Activated naive CD8-positive, alpha-beta T cell treated with anti-CD3 and anti-CD28 coated beads, Interleukin-2, amount 10 ng/mL, durations not matched to agents 7 days and 5 days (primary cell): Measurements from ENCODE around the gene RGS3. TPM values are rescaled to one million over a fixed set of nuclear protein-coding genes. Genes with fewer than 3 reads are reported as not detected.

Experiments
- ATAC-seq: fragments of 150-1000 bp; cut with Tn5 transposase; one replicate; pipeline ENCODE4 v1.10.0; 2021; ENCODE audit warnings: low read depth, moderate library complexity
- POLR2A ChIA-PET: fragments of 350-600 bp; sonication (Branson Sonifier 250); formaldehyde crosslinking; loops from one replicate; lab custom pipeline; 2021; ENCODE audit warnings: antibody characterized with exemption; lab: Charles Lee
- DNase-seq: peaks from one replicate; pipeline ENCODE4 v3.0.0; 2021
- H3K27ac Mint-ChIP-seq: one replicate; pipeline ENCODE4 v1.8.0; 2022; ENCODE audit warnings: mild to moderate bottlenecking, mixed read lengths
- H3K27me3 Mint-ChIP-seq: one replicate; pipeline ENCODE4 v1.8.0; 2022; ENCODE audit warnings: mild to moderate bottlenecking, moderate library complexity, mixed read lengths
- H3K36me3 Mint-ChIP-seq: one replicate; pipeline ENCODE4 v1.8.0; 2021; ENCODE audit warnings: mild to moderate bottlenecking, mixed read lengths
- H3K4me1 Mint-ChIP-seq: one replicate; pipeline ENCODE4 v1.8.0; 2021; ENCODE audit warnings: mixed read lengths
- H3K4me3 Mint-ChIP-seq: one replicate; pipeline ENCODE4 v1.8.0; 2022; ENCODE audit warnings: mild to moderate bottlenecking, moderate library complexity, mixed read lengths
- H3K9me3 Mint-ChIP-seq: one replicate; pipeline ENCODE4 v1.8.0; 2021; ENCODE audit warnings: mixed read lengths
- total RNA-seq, 2 experiments: library from RNA; stranded (reverse); gene quantifications; one replicate each; pipeline ENCODE4 v1.2.3, GENCODE V29; 2021

The RGS3 gene
- total RNA-seq, 2 experiments from 2014 or later, result 63.2 to 65.5 TPM

DNA sequence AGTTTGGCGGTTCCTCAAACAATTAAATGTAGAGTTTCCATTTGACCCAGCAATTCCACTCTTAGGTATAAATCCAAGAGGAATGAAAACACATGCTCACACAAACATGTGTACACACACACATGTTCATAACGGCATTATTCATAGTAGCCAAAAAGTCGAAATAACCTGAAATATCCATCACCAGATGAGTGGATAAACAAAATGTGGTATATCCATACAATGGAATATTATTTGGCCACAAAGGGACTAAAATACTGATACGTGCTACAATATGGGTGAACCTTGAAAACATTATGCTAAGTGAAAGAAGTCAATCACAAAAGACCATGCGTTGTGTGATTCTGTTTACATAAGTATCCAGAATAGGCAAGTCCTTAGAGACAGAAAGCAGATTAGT is 8.7 kb downstream of the RGS3 start:
- POLR2A ChIA-PET, result no interaction called here
- Mint-ChIP-seq H3K27ac (no peak overlapping the region), H3K9me3 (peaks cover 5% of the 10 kb centered on the region), H3K27me3 (peaks cover 2% of the 10 kb centered on the region), H3K4me3 (no peak overlapping the region), H3K36me3 (peaks cover 4% of the 10 kb centered on the region), H3K4me1 (peaks cover 2% of the 10 kb centered on the region)
- ATAC-seq (no peak), DNase-seq (no peak)

DNA sequence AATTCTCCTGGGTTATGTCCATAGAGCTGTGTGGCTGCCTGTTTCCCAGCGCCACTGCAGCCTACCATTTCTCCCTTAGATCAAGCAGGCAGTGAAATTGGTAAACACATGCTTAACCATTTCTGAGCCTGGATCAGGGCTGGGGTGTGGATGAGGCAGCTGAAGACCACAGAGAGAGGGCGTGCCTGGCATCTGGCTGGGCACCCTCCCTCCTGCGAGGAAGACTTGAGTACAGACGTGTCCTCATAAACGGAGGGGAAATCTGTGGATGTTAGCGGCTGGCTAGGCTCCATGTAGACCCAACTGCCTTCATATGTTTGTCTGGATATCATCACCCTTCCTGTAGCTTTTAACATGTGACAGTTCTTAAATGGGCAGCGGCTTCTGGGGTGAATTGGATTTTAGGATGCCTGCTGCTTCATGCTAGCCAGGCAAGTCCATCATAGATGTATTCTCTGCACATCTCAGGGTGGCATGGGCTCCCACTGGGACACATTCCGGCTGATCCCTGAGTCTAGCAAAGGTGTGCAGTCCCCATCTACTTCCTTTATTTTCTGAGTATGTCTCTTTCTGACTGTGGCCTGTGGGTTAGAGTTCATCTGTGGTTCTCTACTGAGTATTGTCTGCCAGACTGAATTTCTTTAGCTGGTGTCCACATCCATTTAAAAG is 11.0 kb downstream of the RGS3 start:
- no peak overlapping the region for H3K27ac Mint-ChIP-seq
- no peaks in the 10 kb centered on the region for H3K9me3 Mint-ChIP-seq
- H3K36me3 Mint-ChIP-seq, result peaks cover 1% of the 10 kb centered on the region
- no peak overlapping the region for H3K4me3 Mint-ChIP-seq
- peaks cover 9% of the 10 kb centered on the region for H3K27me3 Mint-ChIP-seq
- DNase-seq, result no peak
- no peak for ATAC-seq
- H3K4me1 Mint-ChIP-seq, result peaks cover 18% of the 10 kb centered on the region
- POLR2A ChIA-PET, result no interaction called here

DNA sequence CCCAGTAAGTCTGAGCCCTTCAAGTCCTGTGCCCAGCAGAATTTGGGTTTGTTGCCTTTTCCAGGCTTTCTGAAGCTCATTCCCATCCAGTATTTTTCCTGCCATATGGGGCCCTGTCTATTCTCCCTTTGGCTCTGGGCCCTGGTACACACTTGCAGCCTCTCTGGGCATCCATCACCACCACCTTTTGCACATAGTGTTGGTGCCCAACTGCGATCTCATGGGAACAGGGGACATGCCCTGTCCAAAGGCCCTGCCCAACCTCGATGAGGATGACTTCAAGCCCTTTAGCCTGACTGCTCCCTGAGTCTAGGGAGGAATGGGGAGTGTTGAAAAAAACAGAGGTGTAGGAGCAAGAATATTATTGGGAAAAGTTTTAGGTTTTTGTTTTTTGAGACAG is 11.5 kb downstream of the RGS3 start:
- H3K27me3 Mint-ChIP-seq, result peaks cover 9% of the 10 kb centered on the region
- ATAC-seq, result no peak
- H3K27ac Mint-ChIP-seq, result no peak overlapping the region
- H3K4me1 Mint-ChIP-seq, result peaks cover 23% of the 10 kb centered on the region
- no peak overlapping the region for H3K4me3 Mint-ChIP-seq
- H3K9me3 Mint-ChIP-seq, result no peaks in the 10 kb centered on the region
- POLR2A ChIA-PET, result interaction anchor here (0.5 kb wide), 1 partner anchor 15 kb away, joined by 3 read pairs; no protein-coding TSS in a partner anchor
- peaks cover 1% of the 10 kb centered on the region for H3K36me3 Mint-ChIP-seq
- DNase-seq, result no peak

DNA sequence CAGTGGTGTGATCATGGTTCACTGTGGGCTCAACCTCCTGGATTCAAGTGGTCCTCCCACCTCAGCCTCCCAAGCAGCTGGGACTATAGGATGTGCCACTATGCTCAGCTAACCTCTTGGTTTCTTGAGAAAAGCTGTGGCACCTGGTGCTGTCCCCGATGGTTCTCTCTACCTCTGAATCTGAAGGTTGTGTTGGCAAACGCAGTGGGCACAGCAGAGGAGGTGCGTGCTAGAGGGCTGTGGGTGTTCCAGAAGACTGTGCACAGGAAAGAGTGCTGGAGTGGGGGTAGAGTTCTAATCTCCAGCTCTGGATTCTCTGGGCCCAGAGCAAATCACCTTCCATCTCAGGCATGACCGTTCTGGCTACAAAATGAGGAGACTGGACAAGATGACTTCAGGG is 12.5 kb downstream of the RGS3 start:
- Mint-ChIP-seq H3K4me3 (no peak overlapping the region), H3K36me3 (no peaks in the 10 kb centered on the region), H3K4me1 (peaks cover 23% of the 10 kb centered on the region), H3K9me3 (no peaks in the 10 kb centered on the region), H3K27ac (no peak overlapping the region), H3K27me3 (peaks cover 9% of the 10 kb centered on the region)
- DNase-seq (no peak), ATAC-seq (no peak)
- POLR2A ChIA-PET, result no interaction called here

DNA sequence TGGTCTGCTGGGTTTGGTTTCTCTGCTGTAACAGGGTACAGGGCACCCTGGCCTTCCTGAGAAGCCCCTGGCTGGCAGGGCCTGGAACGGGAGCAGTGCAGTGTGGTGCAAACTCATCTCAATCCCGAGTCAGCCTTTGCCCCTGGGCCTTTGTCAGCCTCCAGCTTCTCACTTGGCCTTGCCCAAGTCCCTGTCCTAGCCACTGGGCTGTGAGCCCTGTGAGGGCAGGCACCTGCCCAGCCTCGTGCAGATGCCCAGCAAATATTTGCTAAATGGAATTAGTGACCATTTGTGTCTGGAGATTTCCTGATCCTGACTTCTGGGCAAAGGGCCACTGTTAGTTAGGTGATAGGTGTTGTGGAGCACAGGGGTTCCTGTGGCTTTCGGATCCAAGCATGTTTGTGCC is 13.0 kb downstream of the RGS3 start:
- ATAC-seq, result no peak
- no peak overlapping the region for H3K4me3 Mint-ChIP-seq
- peaks cover 7% of the 10 kb centered on the region for H3K27me3 Mint-ChIP-seq
- POLR2A ChIA-PET, result no interaction called here
- H3K9me3 Mint-ChIP-seq, result no peaks in the 10 kb centered on the region
- peaks cover 24% of the 10 kb centered on the region for H3K4me1 Mint-ChIP-seq
- no peaks in the 10 kb centered on the region for H3K36me3 Mint-ChIP-seq
- no peak overlapping the region for H3K27ac Mint-ChIP-seq
- no peak for DNase-seq

DNA sequence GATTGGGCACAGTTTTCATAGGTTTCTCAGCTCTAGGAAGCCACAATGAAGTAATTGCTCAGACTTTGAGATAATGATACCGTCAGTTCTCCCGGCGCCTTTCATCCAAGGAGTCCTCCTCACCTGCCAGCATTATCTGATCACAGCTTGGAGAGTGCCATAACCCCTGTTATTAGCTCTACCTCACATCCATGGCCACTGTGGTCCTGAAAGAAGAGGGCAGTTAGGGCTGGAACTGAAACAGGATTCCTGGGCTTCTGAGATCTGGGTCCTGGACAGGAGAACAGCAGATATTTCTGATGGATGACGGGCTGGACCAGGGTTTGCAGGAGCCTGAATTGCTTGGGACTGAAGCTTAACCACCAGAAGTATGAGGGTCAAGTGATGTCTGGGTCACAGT is 13.5 kb downstream of the RGS3 start:
- Mint-ChIP-seq H3K27me3 (peaks cover 7% of the 10 kb centered on the region), H3K27ac (no peak overlapping the region), H3K4me1 (peaks cover 24% of the 10 kb centered on the region), H3K9me3 (no peaks in the 10 kb centered on the region), H3K4me3 (no peak overlapping the region), H3K36me3 (no peaks in the 10 kb centered on the region)
- POLR2A ChIA-PET, result no interaction called here
- no peak for DNase-seq
- ATAC-seq, result no peak

DNA sequence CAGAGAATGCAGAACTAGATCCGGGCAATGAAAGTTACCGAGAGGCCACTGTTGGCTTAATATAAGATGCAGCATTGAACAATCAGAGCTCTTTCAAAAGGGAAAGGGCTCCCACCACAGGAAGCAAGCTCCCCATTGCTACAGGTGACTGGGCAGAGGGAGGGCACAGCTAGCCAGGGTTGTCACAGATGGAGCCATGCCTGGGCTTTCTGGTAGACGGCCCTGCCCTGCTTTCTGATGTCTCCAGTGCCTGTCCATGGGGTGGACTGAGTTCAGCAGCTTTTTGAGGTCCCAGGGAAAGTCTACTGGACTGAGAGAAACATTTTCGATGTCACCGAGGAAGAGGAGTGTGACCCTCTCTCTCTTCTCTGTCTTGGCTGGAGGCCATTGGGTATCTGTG is 14.1 kb downstream of the RGS3 start:
- peaks cover 24% of the 10 kb centered on the region for H3K4me1 Mint-ChIP-seq
- no peak for ATAC-seq
- no peaks in the 10 kb centered on the region for H3K36me3 Mint-ChIP-seq
- DNase-seq, result no peak
- H3K27me3 Mint-ChIP-seq, result peaks cover 7% of the 10 kb centered on the region
- H3K9me3 Mint-ChIP-seq, result no peaks in the 10 kb centered on the region
- H3K4me3 Mint-ChIP-seq, result no peak overlapping the region
- H3K27ac Mint-ChIP-seq, result no peak overlapping the region
- POLR2A ChIA-PET, result no interaction called here

DNA sequence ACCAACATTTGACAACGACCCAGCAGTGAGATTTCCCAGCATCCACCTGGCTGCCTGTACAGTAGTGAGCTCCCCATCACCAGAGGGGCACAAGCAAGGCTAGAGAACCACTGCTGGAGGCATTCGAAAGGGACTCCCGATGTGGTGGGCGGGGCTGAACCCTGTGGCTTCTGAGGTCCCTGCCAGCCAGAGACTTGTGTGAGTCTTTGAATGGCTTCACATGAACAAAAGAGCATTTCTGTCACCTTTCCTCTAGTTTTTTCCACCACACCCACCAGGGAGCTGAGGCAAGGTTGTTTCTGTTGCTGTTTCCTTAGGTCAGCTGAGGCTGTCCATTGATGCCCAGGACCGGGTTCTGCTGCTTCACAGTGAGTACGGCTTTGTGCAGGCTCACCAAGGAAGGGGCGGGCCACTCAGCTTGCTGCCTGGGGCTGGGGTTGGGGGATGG is 15.7 kb downstream of the RGS3 start:
- POLR2A ChIA-PET, result interaction anchor here (0.8 to 2.1 kb wide), 3 partner anchors 33 to 852 kb away, joined by 3 to 6 read pairs (median 6); no protein-coding TSS in a partner anchor
- H3K9me3 Mint-ChIP-seq, result no peaks in the 10 kb centered on the region
- H3K4me3 Mint-ChIP-seq, result no peak overlapping the region
- no peak overlapping the region for H3K27ac Mint-ChIP-seq
- DNase-seq, result peak; percentile 54
- H3K27me3 Mint-ChIP-seq, result peaks cover 7% of the 10 kb centered on the region
- H3K4me1 Mint-ChIP-seq, result peaks cover 24% of the 10 kb centered on the region
- ATAC-seq, result peak; percentile 66
- no peaks in the 10 kb centered on the region for H3K36me3 Mint-ChIP-seq

DNA sequence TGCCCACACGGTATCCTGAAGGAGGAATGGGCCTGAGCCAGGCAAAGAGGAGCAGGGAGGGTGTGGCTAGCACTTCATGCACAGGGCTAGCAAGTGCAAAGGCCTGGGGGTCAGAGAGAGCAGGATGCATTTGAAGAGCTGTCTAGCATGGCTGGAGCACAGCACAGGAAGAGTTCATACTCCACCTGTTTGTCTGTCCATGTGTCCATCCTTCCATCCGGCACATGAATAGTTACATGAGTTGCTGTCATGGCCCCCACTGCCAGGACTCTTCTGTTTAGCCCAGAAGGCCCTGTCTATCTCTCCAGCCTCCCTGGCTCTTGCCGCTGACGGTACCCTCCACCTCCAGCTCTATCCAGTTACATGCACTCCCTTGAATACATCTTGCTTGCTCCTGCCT is 17.1 kb downstream of the RGS3 start:
- Mint-ChIP-seq H3K4me1 (peaks cover 22% of the 10 kb centered on the region), H3K36me3 (no peaks in the 10 kb centered on the region), H3K27me3 (peaks cover 7% of the 10 kb centered on the region), H3K9me3 (no peaks in the 10 kb centered on the region), H3K27ac (peak overlapping the region; percentile 32), H3K4me3 (no peak overlapping the region)
- POLR2A ChIA-PET, result interaction anchor here (0.7 to 2.1 kb wide), 2 partner anchors 12 to 98 kb away, joined by 5 to 6 read pairs; no protein-coding TSS in a partner anchor
- ATAC-seq (no peak), DNase-seq (no peak)

DNA sequence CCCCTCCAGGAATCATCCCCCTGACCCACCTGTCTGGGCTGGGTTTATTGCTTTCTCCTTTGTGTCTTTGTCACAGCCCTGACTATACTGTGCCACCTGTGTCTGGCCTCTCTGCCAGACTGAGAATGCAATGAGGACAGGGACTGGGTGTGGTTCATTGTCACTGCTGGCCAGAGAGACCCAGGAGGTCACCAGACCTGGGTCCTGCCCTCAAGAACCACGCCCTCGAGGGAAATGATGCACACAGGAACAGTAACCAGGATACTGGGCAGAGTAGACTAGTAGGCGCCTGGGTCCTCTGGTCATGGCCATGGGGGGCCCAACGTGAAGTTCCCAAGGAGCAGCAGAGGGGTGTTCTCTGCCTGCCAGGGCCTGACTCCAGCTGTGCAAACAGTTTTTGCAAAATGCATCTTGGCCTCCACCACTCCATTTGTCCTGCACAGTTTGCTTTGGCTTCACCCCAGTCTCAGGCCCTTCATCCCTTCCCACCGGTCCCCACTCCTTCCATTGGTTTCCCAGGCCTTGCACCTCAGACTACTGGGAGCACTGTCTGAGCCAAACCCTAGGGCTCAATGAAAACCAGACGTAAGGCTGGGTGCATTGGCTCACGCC is 17.8 kb downstream of the RGS3 start:
- POLR2A ChIA-PET, result no interaction called here
- no peak for ATAC-seq
- H3K27ac Mint-ChIP-seq, result peak overlapping the region; percentile 32
- H3K36me3 Mint-ChIP-seq, result no peaks in the 10 kb centered on the region
- no peak for DNase-seq
- H3K27me3 Mint-ChIP-seq, result peaks cover 7% of the 10 kb centered on the region
- H3K4me1 Mint-ChIP-seq, result peaks cover 25% of the 10 kb centered on the region
- no peak overlapping the region for H3K4me3 Mint-ChIP-seq
- H3K9me3 Mint-ChIP-seq, result no peaks in the 10 kb centered on the region

DNA sequence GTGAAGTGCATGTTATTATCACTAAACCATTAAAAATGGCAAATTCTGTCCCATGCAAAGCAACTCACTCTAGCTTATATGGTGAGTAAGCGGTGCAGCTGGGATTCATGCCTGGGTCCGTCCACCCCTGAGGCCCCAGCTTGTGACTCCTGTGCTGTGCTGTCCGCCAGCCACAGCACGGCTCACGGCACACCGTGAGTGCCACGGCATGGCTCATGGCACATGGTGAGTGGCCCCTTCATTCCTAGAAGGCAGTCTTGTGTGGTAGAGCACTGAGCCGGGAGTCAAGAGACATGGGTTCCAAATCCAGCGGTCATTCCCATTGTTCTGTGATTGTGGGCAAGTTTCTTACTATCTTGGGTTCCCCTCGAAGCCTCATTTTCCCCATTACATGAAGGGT is 18.8 kb downstream of the RGS3 start:
- Mint-ChIP-seq H3K4me1 (peaks cover 26% of the 10 kb centered on the region), H3K36me3 (no peaks in the 10 kb centered on the region), H3K27me3 (peaks cover 7% of the 10 kb centered on the region), H3K4me3 (no peak overlapping the region), H3K27ac (no peak overlapping the region), H3K9me3 (no peaks in the 10 kb centered on the region)
- POLR2A ChIA-PET, result no interaction called here
- DNase-seq (no peak), ATAC-seq (no peak)

DNA sequence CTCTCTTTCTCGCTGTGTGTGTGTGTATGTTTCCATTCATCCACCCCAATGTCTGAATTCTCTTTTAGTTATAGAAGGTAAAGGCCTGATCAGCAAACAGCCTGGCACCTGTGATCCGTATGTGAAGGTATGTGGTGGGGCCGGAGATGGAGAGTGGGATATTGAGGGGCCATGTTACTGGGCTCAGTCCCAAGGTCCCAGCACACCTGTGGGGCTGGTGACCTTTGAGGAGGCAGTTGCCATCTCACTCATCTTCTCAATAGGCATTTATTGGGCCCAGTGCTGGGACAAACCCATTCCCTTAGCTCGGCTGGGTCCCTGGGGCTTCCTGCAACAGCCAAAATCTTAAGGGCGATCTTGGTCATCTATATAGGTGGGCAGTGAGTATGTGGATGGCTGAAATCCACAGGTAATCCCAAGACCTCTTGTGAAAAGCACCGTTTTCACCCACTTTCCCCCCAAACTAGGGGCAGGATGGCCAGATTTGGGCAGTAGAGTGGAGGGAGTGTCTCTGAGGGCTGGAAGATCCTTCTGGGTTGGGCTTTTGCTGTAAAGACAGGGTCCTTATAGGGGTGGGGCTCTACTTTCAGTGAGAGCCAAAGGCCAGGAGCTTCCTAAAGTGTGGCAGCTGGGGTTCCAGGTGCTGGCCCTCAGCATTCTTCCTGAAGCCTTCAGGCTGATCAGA is 19.6 kb downstream of the RGS3 start:
- H3K4me1 Mint-ChIP-seq, result peaks cover 20% of the 10 kb centered on the region
- no peak overlapping the region for H3K4me3 Mint-ChIP-seq
- no peaks in the 10 kb centered on the region for H3K9me3 Mint-ChIP-seq
- H3K27me3 Mint-ChIP-seq, result peaks cover 4% of the 10 kb centered on the region
- ATAC-seq (no peak), DNase-seq (no peak)
- H3K27ac Mint-ChIP-seq, result no peak overlapping the region
- POLR2A ChIA-PET, result no interaction called here
- H3K36me3 Mint-ChIP-seq, result no peaks in the 10 kb centered on the region

DNA sequence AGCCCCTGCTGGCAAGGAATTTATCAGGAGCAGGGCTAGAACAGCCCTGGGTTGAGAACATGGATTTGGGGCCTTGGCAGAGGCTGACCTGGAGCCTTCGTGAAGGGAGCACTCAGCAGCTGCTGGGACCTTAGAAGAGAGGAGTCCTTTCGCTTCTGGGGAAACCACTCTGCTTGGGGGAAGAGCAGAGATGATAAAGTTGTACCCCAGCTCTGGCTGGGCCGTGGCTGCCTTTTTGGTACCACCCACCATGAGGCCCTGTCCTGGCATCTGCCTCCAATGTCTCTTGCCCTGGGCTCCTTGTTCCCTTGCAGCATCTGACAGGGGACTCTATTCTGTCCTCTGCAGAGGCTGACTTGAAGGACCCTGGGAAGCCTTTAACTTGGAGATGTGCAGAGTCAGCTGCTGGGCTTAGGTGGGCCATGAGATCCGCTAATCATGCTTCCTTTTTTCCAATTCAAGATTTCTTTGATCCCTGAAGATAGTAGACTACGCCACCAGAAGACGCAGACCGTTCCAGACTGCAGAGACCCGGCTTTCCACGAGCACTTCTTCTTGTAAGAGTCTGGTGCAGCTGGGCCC is 20.2 kb downstream of the RGS3 start:
- no peaks in the 10 kb centered on the region for H3K9me3 Mint-ChIP-seq
- POLR2A ChIA-PET, result interaction anchor here (0.7 kb wide), 1 partner anchor 95 kb away, joined by 5 read pairs; no protein-coding TSS in a partner anchor
- H3K4me3 Mint-ChIP-seq, result no peak overlapping the region
- no peak overlapping the region for H3K27ac Mint-ChIP-seq
- ATAC-seq (no peak), DNase-seq (no peak)
- H3K4me1 Mint-ChIP-seq, result peaks cover 17% of the 10 kb centered on the region
- no peaks in the 10 kb centered on the region for H3K27me3 Mint-ChIP-seq
- H3K36me3 Mint-ChIP-seq, result no peaks in the 10 kb centered on the region
